ENCODE data around the gene FBXO2.

FBXO2 gene

DNA sequence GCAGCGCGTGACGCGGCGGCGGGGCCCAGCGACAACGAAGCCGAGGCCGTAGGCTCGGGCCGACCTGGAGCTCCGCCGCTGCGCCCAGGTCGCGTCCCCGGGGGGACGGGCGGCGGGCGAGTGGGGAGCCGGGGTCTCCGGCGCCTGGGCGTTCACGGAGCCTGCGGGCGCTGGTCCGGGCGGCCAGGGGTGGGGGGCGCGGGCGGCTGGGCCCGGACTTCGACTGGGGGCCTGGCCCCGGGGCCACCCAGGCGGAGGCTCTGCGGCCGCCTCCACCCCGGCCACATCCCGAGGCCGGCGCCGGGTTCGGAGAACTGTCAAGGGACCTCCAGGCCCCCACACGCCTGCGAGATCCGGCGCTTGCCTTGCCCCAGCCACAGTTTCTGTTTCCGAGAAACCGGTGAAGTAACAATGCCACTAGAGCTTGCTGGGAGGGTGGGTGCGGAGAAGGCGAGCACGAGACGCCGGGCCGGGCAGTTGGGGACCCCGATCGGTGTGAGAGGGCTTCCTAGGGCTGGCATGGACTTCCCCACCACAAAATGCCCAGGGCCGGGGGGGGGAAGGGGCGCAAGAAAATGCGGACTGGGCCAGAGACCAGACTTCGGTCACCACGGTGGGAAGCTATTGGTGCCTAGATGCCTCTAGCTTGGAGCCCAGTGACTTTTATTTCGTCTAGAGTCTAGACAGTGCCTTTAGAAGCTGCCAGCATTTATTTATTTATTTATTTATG lies 10.3 kb upstream of the FBXO2 start:
- TF ChIP-seq FOXM1 (IDR thresholded peaks at IDR 0.05; ENCODE audit: borderline replicate concordance, low read depth) (no peak), ZBTB7A (IDR thresholded peaks at IDR 0.05; ENCODE audit: low read depth) (peak; percentile 50; the same call in 1 of the 2 replicates)

DNA sequence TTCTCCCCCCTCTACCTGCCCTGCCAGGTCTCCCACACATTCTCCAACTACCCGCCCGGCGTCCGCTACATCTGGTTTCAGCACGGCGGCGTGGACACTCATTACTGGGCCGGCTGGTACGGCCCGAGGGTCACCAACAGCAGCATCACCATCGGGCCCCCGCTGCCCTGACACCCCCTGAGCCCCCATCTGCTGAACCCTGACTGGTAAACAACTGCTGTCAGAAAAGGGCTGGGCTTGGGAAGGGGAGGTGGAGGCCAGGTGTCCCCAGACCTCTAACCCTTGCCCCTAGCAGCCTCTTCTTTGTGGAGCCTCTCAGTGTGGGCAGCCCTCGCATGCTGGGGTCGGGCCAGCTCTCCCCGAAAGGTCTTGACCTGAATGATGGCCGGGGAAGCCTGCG lies 6.9 kb upstream of the FBXO2 start:
- TF ChIP-seq YY1 (IDR thresholded peaks at IDR 0.05; ENCODE audit: low read depth) (no peak), TAF1 (IDR thresholded peaks at IDR 0.05; ENCODE audit: low read depth) (no peak), CEBPB (IDR thresholded peaks at IDR 0.05) (no peak), RAD21 (IDR thresholded peaks at IDR 0.05; ENCODE audit: low read depth) (no peak), CREB1 (IDR thresholded peaks at IDR 0.05; ENCODE audit: low read depth) (no peak), EGR1 (IDR thresholded peaks at IDR 0.05) (no peak)
- TF ChIP-seq, protein P1, sequence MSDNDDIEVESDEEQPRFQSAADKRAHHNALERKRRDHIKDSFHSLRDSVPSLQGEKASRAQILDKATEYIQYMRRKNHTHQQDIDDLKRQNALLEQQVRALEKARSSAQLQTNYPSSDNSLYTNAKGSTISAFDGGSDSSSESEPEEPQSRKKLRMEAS (IDR thresholded peaks at IDR 0.05): no peak
- TF ChIP-seq, protein P2, sequence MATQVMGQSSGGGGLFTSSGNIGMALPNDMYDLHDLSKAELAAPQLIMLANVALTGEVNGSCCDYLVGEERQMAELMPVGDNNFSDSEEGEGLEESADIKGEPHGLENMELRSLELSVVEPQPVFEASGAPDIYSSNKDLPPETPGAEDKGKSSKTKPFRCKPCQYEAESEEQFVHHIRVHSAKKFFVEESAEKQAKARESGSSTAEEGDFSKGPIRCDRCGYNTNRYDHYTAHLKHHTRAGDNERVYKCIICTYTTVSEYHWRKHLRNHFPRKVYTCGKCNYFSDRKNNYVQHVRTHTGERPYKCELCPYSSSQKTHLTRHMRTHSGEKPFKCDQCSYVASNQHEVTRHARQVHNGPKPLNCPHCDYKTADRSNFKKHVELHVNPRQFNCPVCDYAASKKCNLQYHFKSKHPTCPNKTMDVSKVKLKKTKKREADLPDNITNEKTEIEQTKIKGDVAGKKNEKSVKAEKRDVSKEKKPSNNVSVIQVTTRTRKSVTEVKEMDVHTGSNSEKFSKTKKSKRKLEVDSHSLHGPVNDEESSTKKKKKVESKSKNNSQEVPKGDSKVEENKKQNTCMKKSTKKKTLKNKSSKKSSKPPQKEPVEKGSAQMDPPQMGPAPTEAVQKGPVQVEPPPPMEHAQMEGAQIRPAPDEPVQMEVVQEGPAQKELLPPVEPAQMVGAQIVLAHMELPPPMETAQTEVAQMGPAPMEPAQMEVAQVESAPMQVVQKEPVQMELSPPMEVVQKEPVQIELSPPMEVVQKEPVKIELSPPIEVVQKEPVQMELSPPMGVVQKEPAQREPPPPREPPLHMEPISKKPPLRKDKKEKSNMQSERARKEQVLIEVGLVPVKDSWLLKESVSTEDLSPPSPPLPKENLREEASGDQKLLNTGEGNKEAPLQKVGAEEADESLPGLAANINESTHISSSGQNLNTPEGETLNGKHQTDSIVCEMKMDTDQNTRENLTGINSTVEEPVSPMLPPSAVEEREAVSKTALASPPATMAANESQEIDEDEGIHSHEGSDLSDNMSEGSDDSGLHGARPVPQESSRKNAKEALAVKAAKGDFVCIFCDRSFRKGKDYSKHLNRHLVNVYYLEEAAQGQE (IDR thresholded peaks at IDR 0.05; ENCODE audit: low read depth): no peak
- TF ChIP-seq, protein P3, sequence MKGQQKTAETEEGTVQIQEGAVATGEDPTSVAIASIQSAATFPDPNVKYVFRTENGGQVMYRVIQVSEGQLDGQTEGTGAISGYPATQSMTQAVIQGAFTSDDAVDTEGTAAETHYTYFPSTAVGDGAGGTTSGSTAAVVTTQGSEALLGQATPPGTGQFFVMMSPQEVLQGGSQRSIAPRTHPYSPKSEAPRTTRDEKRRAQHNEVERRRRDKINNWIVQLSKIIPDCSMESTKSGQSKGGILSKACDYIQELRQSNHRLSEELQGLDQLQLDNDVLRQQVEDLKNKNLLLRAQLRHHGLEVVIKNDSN (IDR thresholded peaks at IDR 0.05): no peak

DNA sequence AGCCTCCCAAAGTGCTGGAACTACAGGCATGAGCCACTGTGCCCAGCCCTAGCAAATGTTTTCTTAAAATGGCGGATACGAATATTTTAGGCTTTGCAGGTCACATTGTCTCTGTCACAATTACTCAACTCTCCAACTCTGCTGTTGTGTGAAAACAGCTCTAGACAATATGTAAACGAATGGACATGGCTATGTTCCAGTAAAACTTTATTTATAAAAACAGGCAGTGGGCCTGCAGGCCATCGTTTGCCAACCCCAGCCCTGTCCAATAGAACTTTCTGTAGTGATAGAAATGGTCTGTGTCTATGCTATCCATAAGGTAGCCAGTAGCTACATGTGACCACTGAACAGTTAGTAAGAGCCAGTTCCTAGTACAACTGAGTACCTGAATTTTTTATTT lies 5.5 kb upstream of the FBXO2 start:
- no peak for TF ChIP-seq EP300 (IDR thresholded peaks at IDR 0.05; ENCODE audit: borderline replicate concordance)
- TF ChIP-seq YY1 (IDR thresholded peaks at IDR 0.05; ENCODE audit: low read depth): no peak
- no peak for TF ChIP-seq ZBTB7A (IDR thresholded peaks at IDR 0.05; ENCODE audit: low read depth)
- TF ChIP-seq FOXM1 (IDR thresholded peaks at IDR 0.05; ENCODE audit: borderline replicate concordance, low read depth): no peak
- no peak for TF ChIP-seq NFIC (IDR thresholded peaks at IDR 0.05)
- TF ChIP-seq CREB1 (IDR thresholded peaks at IDR 0.05; ENCODE audit: low read depth): no peak
- no peak for TF ChIP-seq RAD21 (IDR thresholded peaks at IDR 0.05; ENCODE audit: low read depth)
- no peak for TF ChIP-seq EGR1 (IDR thresholded peaks at IDR 0.05)
- no peak for TF ChIP-seq CEBPB (IDR thresholded peaks at IDR 0.05)
- TF ChIP-seq, protein P3 (IDR thresholded peaks at IDR 0.05): no peak
- no peak for TF ChIP-seq TEAD4 (IDR thresholded peaks at IDR 0.05)
- TF ChIP-seq, protein P1 (IDR thresholded peaks at IDR 0.05): no peak
- TF ChIP-seq, protein P2 (IDR thresholded peaks at IDR 0.05; ENCODE audit: low read depth): no peak

DNA sequence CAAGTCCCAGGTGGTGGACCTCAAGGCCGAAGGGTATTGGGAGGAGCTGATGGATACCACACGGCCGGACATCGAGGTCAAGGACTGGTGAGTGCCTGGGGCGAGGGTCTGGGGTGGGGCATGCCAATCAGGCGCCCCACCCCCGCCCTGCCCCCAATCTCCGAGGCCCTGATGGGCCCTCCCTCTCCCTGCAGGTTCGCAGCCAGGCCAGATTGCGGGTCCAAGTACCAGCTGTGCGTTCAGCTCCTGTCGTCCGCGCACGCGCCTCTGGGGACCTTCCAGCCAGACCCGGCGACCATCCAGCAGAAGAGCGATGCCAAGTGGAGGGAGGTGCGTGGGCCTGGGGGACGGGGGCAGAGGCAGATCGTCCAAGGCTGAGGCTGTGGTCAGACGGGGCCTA lies 4.3 kb upstream of the FBXO2 start:
- TF ChIP-seq, protein P1 (IDR thresholded peaks at IDR 0.05): no peak
- TF ChIP-seq, protein P3 (IDR thresholded peaks at IDR 0.05): no peak

DNA sequence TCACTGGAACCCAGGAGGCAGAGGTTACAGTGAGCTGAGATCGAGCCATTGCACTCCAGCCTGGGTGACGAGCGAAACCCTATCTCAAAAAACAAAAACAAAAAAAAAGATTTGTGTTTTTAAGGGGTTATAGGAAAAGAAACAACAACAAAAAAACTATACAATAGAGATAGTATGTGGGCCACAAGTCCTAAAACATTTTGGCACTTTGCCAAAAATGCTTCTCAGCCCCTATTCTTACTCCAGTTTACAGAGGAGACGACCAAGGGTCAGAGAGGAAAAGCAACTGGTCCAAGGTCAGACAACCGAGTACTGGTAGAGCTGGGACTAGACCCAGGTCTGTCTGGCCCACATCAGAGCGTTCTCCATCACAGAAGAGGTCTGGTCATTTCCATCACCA lies 3.4 kb upstream of the FBXO2 start:
- no peak for TF ChIP-seq YY1 (IDR thresholded peaks at IDR 0.05; ENCODE audit: low read depth)
- no peak for TF ChIP-seq FOXM1 (IDR thresholded peaks at IDR 0.05; ENCODE audit: borderline replicate concordance, low read depth)
- TF ChIP-seq, protein P2 (IDR thresholded peaks at IDR 0.05; ENCODE audit: low read depth): no peak
- TF ChIP-seq TEAD4 (IDR thresholded peaks at IDR 0.05): no peak
- TF ChIP-seq TCF12 (IDR thresholded peaks at IDR 0.05; ENCODE audit: low read depth): no peak
- TF ChIP-seq NFIC (IDR thresholded peaks at IDR 0.05): peak; percentile 78
- no peak for TF ChIP-seq RAD21 (IDR thresholded peaks at IDR 0.05; ENCODE audit: low read depth)
